Liver (tissue), 9 donors: ENCODE data around the gene ERBB4. TPM values are rescaled to one million over a fixed set of nuclear protein-coding genes. Genes with fewer than 3 reads are reported as not detected.

Experiments
- DNase-seq: peaks from one replicate; pipeline ENCODE4 v3.0.0-alpha.2; 2017; ENCODE audit warnings: low spot score
- H3K27ac ChIP-seq, 2 donors: one replicate each; pipeline ENCODE4 v1.7.0; 2013; ENCODE audit warnings: inconsistent platforms in 2 of 2, low read length in 2 of 2, control low read depth in 1 of 2, low read depth in 1 of 2, mild to moderate bottlenecking in 1 of 2
- H3K27me3 ChIP-seq, 4 donors: one replicate each; pipeline versions ENCODE4 v1.6.1 to v1.7.0; 2013; ENCODE audit warnings: low read length in 3 of 4, inconsistent platforms in 1 of 4, mild to moderate bottlenecking in 1 of 4, moderate library complexity in 1 of 4; ENCODE audit not compliant: control insufficient read depth in 4 of 4, insufficient read depth in 4 of 4
- H3K36me3 ChIP-seq, 4 donors: one replicate each; pipeline versions ENCODE4 v1.6.1 to v1.7.0; 2013; ENCODE audit warnings: low read length in 3 of 4, mild to moderate bottlenecking in 3 of 4, low read depth in 1 of 4, moderate library complexity in 1 of 4; ENCODE audit not compliant: control insufficient read depth in 4 of 4, insufficient read depth in 3 of 4
- H3K4me1 ChIP-seq, 4 donors: one replicate each; pipeline versions ENCODE4 v1.6.1 to v1.7.0; 2013; ENCODE audit warnings: low read length in 3 of 4, mild to moderate bottlenecking in 3 of 4, moderate library complexity in 1 of 4; ENCODE audit not compliant: control insufficient read depth in 4 of 4, insufficient read depth in 4 of 4
- H3K4me3 ChIP-seq, 3 donors: one replicate each; pipeline versions ENCODE4 v1.6.1 to v1.7.0; 2013; ENCODE audit warnings: low read length in 3 of 3, control low read depth in 1 of 3, low read depth in 1 of 3, mild to moderate bottlenecking in 1 of 3
- H3K9ac ChIP-seq, 2 donors: one replicate each; pipeline ENCODE4 v1.7.0; 2013; ENCODE audit warnings: low read length in 2 of 2, mild to moderate bottlenecking in 2 of 2, moderate library complexity in 2 of 2, control low read depth in 1 of 2, low read depth in 1 of 2
- H3K9me3 ChIP-seq, 4 donors: one replicate each; pipeline versions ENCODE4 v1.6.1 to v1.7.0; 2013; ENCODE audit warnings: low read length in 3 of 4; ENCODE audit not compliant: control insufficient read depth in 4 of 4
- EGR1 ChIP-seq, 2 donors: IDR thresholded peaks; 2 replicates each; pipeline ENCODE4 v1.6.1; 2016 to 2018; ENCODE audit warnings: antibody characterized with exemption in 2 of 2, low read depth in 2 of 2
- FOXA1 ChIP-seq: IDR thresholded peaks from 2 replicates; pipeline ENCODE4 v1.6.1; 2016; ENCODE audit warnings: antibody characterized with exemption
- FOXA2 ChIP-seq: IDR thresholded peaks from 2 replicates; pipeline ENCODE4 v1.6.1; 2016; ENCODE audit warnings: antibody characterized with exemption
- GABPA ChIP-seq, 2 donors: IDR thresholded peaks in 1 of 2; conservative IDR thresholded peaks in 1 of 2; 2 replicates each; pipeline ENCODE4 v1.6.1; 2016; ENCODE audit warnings: antibody characterized with exemption in 2 of 2, mild to moderate bottlenecking in 1 of 2, moderate library complexity in 1 of 2
- HNF4A ChIP-seq, 2 donors: conservative IDR thresholded peaks; 2 replicates each; pipeline ENCODE4 v1.6.1; 2016; ENCODE audit warnings: antibody characterized with exemption in 2 of 2, mild to moderate bottlenecking in 2 of 2
- HNF4G ChIP-seq: IDR thresholded peaks from 2 replicates; pipeline ENCODE4 v1.6.1; 2016; ENCODE audit warnings: antibody characterized with exemption
- JUND ChIP-seq, 2 donors: IDR thresholded peaks; 2 replicates each; pipeline ENCODE4 v1.6.1; 2016; ENCODE audit warnings: antibody characterized with exemption in 2 of 2
- NR2F2 ChIP-seq: IDR thresholded peaks from 2 replicates; pipeline ENCODE4 v1.6.1; 2016; ENCODE audit warnings: antibody characterized with exemption
- RAD21 ChIP-seq, 2 donors: IDR thresholded peaks; 2 replicates each; pipeline ENCODE4 v1.6.1; 2016; ENCODE audit warnings: antibody characterized with exemption in 2 of 2, mild to moderate bottlenecking in 2 of 2
- RXRA ChIP-seq, 2 donors: IDR thresholded peaks; 2 replicates each; pipeline ENCODE4 v1.6.1; 2017 to 2018; ENCODE audit warnings: antibody characterized with exemption in 2 of 2, mild to moderate bottlenecking in 1 of 2
- SP1 ChIP-seq: IDR thresholded peaks from 2 replicates; pipeline ENCODE4 v1.6.1; 2018; ENCODE audit warnings: antibody characterized with exemption, mild to moderate bottlenecking
- TAF1 ChIP-seq: conservative IDR thresholded peaks from 2 replicates; pipeline ENCODE4 v1.6.1; 2016; ENCODE audit warnings: antibody characterized with exemption, mild to moderate bottlenecking
- YY1 ChIP-seq: IDR thresholded peaks from 2 replicates; pipeline ENCODE4 v1.6.1; 2016; ENCODE audit warnings: antibody characterized with exemption, mild to moderate bottlenecking
- WGBS: extraction: QIAGEN DNeasy Blood & Tissue Kit; methylation state at CpG from one replicate; pipeline ENCODE4 v1.1.7; 2013; 5-methylcytosine and 5-hydroxymethylcytosine counted together
- polyA plus RNA-seq, 2 donors: library from polyadenylated mRNA; stranded (reverse) in 1 of 2; unstranded in 1 of 2; fragments of 200-250 nt in 1 of 2; fragments of >200 nt in 1 of 2; fragmentation: Nextera tagmentation in 1 of 2; extraction: Ambion mirVana in 1 of 2; gene quantifications; one replicate each; pipeline versions ENCODE4 v1.2.1 to v1.2.3, GENCODE V29; 2013 to 2015
- total RNA-seq, 2 donors: library from RNA; depleted of rRNA; stranded (reverse); fragments of >200 nt; gene quantifications; one replicate each; pipeline ENCODE4 v1.2.3, GENCODE V29; 2014
- TF ChIP-seq, protein P1 (sequence below): fragments of 150-350 bp; IDR thresholded peaks from 2 replicates; pipeline ENCODE4 v1.5.1; 2017; ENCODE audit warnings: improper control_type of control experiment, low read depth, low read length; ENCODE audit not compliant: missing input control
- TF ChIP-seq, protein P2 (sequence below): IDR thresholded peaks from 2 replicates; pipeline ENCODE4 v1.6.1; 2016; ENCODE audit warnings: antibody characterized with exemption
- TF ChIP-seq, protein P3 (sequence below): IDR thresholded peaks from 2 replicates; pipeline ENCODE4 v1.6.1; 2016; ENCODE audit warnings: antibody characterized with exemption, mild to moderate bottlenecking
- TF ChIP-seq, protein P4 (sequence below): IDR thresholded peaks from 2 replicates; pipeline ENCODE4 v1.6.1; 2016; ENCODE audit warnings: antibody characterized with exemption
- TF ChIP-seq, protein P5 (sequence below): IDR thresholded peaks from 2 replicates; pipeline ENCODE4 v1.6.1; 2016; ENCODE audit warnings: antibody characterized with exemption
- donor health status: healthy.
- donor health status: healthy.
- donor health status: healthy.
- donor health status: healthy.
- donor health status: healthy.

ERBB4 gene
- total and polyA plus RNA-seq, 4 donors, result 0.03 to 0.42 TPM; not detected in 2

DNA sequence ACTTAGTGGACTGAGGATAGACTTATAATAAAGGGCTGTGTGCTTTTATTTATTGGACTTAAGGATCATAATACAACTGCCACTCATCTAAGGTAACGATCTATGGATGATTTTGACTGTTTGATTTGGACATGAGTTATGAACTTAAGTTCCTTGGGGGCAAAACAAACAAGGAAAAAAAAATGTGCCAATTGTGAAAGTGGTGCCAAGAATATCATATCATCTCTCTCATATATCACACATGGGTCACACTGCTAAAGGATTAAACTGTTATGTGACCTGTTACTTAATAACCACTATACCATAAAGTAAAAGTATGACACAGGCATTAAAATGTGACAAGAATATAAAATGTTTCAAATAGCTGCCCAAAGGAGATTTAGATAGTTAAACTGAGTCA, 886.3 kb downstream of the ERBB4 start:
- TF ChIP-seq, protein P1, sequence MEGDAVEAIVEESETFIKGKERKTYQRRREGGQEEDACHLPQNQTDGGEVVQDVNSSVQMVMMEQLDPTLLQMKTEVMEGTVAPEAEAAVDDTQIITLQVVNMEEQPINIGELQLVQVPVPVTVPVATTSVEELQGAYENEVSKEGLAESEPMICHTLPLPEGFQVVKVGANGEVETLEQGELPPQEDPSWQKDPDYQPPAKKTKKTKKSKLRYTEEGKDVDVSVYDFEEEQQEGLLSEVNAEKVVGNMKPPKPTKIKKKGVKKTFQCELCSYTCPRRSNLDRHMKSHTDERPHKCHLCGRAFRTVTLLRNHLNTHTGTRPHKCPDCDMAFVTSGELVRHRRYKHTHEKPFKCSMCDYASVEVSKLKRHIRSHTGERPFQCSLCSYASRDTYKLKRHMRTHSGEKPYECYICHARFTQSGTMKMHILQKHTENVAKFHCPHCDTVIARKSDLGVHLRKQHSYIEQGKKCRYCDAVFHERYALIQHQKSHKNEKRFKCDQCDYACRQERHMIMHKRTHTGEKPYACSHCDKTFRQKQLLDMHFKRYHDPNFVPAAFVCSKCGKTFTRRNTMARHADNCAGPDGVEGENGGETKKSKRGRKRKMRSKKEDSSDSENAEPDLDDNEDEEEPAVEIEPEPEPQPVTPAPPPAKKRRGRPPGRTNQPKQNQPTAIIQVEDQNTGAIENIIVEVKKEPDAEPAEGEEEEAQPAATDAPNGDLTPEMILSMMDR, result no peak
- TF ChIP-seq JUND (IDR thresholded peaks at IDR 0.05) (no peak), HNF4G (no peak), YY1 (no peak), HNF4A (conservative IDR thresholded peaks at IDR 0.05) (no peak), SP1 (no peak)
- TF ChIP-seq, protein P2, sequence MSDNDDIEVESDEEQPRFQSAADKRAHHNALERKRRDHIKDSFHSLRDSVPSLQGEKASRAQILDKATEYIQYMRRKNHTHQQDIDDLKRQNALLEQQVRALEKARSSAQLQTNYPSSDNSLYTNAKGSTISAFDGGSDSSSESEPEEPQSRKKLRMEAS, result no peak
- TF ChIP-seq, protein P3, sequence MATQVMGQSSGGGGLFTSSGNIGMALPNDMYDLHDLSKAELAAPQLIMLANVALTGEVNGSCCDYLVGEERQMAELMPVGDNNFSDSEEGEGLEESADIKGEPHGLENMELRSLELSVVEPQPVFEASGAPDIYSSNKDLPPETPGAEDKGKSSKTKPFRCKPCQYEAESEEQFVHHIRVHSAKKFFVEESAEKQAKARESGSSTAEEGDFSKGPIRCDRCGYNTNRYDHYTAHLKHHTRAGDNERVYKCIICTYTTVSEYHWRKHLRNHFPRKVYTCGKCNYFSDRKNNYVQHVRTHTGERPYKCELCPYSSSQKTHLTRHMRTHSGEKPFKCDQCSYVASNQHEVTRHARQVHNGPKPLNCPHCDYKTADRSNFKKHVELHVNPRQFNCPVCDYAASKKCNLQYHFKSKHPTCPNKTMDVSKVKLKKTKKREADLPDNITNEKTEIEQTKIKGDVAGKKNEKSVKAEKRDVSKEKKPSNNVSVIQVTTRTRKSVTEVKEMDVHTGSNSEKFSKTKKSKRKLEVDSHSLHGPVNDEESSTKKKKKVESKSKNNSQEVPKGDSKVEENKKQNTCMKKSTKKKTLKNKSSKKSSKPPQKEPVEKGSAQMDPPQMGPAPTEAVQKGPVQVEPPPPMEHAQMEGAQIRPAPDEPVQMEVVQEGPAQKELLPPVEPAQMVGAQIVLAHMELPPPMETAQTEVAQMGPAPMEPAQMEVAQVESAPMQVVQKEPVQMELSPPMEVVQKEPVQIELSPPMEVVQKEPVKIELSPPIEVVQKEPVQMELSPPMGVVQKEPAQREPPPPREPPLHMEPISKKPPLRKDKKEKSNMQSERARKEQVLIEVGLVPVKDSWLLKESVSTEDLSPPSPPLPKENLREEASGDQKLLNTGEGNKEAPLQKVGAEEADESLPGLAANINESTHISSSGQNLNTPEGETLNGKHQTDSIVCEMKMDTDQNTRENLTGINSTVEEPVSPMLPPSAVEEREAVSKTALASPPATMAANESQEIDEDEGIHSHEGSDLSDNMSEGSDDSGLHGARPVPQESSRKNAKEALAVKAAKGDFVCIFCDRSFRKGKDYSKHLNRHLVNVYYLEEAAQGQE, result no peak
- TF ChIP-seq, protein P4, sequence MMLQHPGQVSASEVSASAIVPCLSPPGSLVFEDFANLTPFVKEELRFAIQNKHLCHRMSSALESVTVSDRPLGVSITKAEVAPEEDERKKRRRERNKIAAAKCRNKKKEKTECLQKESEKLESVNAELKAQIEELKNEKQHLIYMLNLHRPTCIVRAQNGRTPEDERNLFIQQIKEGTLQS, result no peak
- TF ChIP-seq, protein P5, sequence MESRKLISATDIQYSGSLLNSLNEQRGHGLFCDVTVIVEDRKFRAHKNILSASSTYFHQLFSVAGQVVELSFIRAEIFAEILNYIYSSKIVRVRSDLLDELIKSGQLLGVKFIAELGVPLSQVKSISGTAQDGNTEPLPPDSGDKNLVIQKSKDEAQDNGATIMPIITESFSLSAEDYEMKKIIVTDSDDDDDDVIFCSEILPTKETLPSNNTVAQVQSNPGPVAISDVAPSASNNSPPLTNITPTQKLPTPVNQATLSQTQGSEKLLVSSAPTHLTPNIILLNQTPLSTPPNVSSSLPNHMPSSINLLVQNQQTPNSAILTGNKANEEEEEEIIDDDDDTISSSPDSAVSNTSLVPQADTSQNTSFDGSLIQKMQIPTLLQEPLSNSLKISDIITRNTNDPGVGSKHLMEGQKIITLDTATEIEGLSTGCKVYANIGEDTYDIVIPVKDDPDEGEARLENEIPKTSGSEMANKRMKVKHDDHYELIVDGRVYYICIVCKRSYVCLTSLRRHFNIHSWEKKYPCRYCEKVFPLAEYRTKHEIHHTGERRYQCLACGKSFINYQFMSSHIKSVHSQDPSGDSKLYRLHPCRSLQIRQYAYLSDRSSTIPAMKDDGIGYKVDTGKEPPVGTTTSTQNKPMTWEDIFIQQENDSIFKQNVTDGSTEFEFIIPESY, result no peak
- WGBS, result 68% methylated on average over 1 of the region's 1 CpG
- no peaks in the 10 kb centered on the region for H3K27me3 ChIP-seq
- no peak overlapping the region for H3K9ac ChIP-seq
- no peak overlapping the region for H3K4me3 ChIP-seq
- no peak for DNase-seq
- H3K27ac ChIP-seq, result no peak overlapping the region
- H3K9me3 ChIP-seq, result no peaks in the 10 kb centered on the region
- H3K36me3 ChIP-seq, result no peaks in the 10 kb centered on the region
- H3K4me1 ChIP-seq, result no peaks in the 10 kb centered on the region

DNA sequence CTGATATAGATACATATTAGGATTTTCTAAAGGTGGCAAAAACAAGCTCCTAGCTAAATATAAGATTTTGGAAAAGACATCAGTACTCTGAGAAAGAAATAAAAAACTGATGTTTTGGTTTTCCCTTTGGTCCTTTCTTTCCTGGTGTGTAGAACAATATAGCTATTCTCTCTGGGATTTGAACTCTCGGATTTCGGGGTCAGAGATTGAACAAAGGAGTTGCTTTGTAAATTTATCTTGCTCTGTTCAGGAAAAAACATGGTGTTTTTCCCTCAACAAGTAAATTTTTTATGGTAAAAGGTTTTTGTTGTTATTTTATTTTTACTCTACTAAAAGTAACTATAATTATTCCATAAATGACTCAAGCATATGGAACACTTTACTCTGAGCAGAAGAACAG, 889.3 kb downstream of the ERBB4 start:
- Histone ChIP-seq H3K4me3 (no peak overlapping the region), H3K36me3 (no peaks in the 10 kb centered on the region), H3K4me1 (no peaks in the 10 kb centered on the region), H3K9me3 (no peaks in the 10 kb centered on the region), H3K27ac (no peak overlapping the region), H3K9ac (no peak overlapping the region), H3K27me3 (no peaks in the 10 kb centered on the region)
- WGBS, result 61% methylated on average over 2 of the region's 2 CpGs
- no peak for DNase-seq
- TF ChIP-seq, protein P1, result no peak
- TF ChIP-seq RAD21 (IDR thresholded peaks at IDR 0.05), result no peak
- no peak for TF ChIP-seq YY1
- no peak for TF ChIP-seq SP1
- TF ChIP-seq GABPA (IDR thresholded peaks at IDR 0.05 in 1 of 2, conservative IDR thresholded peaks at IDR 0.05 in 1 of 2), result no peak
- TF ChIP-seq RXRA (IDR thresholded peaks at IDR 0.05), result no peak
- no peak for TF ChIP-seq FOXA2
- no peak for TF ChIP-seq EGR1 (IDR thresholded peaks at IDR 0.05; ENCODE audit: low read depth in 2 of 2)
- TF ChIP-seq HNF4G, result no peak
- TF ChIP-seq, protein P2, result no peak
- no peak for TF ChIP-seq NR2F2
- TF ChIP-seq JUND (IDR thresholded peaks at IDR 0.05), result no peak
- no peak for TF ChIP-seq HNF4A (conservative IDR thresholded peaks at IDR 0.05)
- TF ChIP-seq FOXA1, result no peak
- TF ChIP-seq, protein P4, result no peak
- no peak for TF ChIP-seq TAF1
- TF ChIP-seq, protein P5, result no peak
